ENCODE measurements around the gene ITGAD.
"Not testable (repeated sequence)": the region's sequence is repeated elsewhere in the genome, so short reads cannot be mapped to it uniquely, and the experiment has no call there.

The ITGAD gene

DNA sequence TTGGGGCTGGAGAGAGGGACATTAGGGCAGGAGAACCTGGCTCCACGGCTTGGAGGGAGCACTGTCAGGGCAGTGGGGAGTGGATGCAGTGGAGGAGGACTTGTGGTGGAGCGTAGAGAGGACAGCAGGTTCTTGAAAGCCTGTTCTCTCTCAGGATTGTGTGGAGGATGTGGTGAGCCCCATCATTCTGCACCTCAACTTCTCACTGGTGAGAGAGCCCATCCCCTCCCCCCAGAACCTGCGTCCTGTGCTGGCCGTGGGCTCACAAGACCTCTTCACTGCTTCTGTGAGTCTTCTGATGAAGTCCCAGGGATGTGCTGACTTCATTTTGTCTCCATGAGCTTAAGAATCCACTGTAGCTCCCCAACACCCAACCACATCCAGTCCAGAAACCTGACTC, 21.6 kb downstream of the ITGAD start:
- no peak overlapping the region for H3K4me3 ChIP-seq (ENCODE audit: insufficient read depth, low read depth, low read length)

DNA sequence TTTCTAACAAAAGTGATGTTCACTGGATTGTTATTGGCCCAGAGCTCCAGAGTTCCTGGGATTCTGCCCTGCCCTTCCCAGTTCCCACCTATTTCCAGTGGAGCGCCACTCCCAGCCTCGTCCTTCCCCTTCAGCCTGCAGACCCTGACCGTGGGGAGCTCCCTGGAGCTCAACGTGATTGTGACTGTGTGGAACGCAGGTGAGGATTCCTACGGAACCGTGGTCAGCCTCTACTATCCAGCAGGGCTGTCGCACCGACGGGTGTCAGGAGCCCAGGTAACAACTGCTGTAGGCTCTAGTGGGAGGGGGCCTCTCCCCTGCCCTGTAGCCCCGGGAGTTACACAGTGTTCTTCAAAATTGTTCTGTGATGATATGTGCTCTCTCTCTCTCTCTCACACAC, 23.2 kb downstream of the ITGAD start:
- 85 to 89% methylated on average over 11 of the region's 11 CpGs for WGBS, 2 experiments
- H3K36me3 ChIP-seq (ENCODE audit: control insufficient read depth, insufficient read depth, low read length): no peaks in the 10 kb centered on the region
- no peaks in the 10 kb centered on the region for H3K27me3 ChIP-seq (ENCODE audit: control insufficient read depth, insufficient read depth, low read length, poor library complexity, severe bottlenecking)
- no peak overlapping the region for H3K27ac ChIP-seq (ENCODE audit: insufficient read depth, low read depth, low read length, poor library complexity, severe bottlenecking)
- H3K4me3 ChIP-seq (ENCODE audit: insufficient read depth, low read depth, low read length): no peak overlapping the region
- no peaks in the 10 kb centered on the region for H3K9me3 ChIP-seq (ENCODE audit: control insufficient read depth, low read length)
- no peaks in the 10 kb centered on the region for H3K4me1 ChIP-seq (ENCODE audit: control insufficient read depth, insufficient read depth, low read length)

More for the DNA sequence above, 21.6 kb downstream of the ITGAD start:
- no peaks in the 10 kb centered on the region for H3K36me3 ChIP-seq (ENCODE audit: control insufficient read depth, insufficient read depth, low read length)
- H3K27me3 ChIP-seq (ENCODE audit: control insufficient read depth, insufficient read depth, low read length, poor library complexity, severe bottlenecking): no peaks in the 10 kb centered on the region
- no peaks in the 10 kb centered on the region for H3K4me1 ChIP-seq (ENCODE audit: control insufficient read depth, insufficient read depth, low read length)
- no peak overlapping the region for H3K27ac ChIP-seq (ENCODE audit: insufficient read depth, low read depth, low read length, poor library complexity, severe bottlenecking)
- WGBS, 2 experiments: 89 to 90% methylated on average over 4 of the region's 4 CpGs
- no peaks in the 10 kb centered on the region for H3K9me3 ChIP-seq (ENCODE audit: control insufficient read depth, low read length)

DNA sequence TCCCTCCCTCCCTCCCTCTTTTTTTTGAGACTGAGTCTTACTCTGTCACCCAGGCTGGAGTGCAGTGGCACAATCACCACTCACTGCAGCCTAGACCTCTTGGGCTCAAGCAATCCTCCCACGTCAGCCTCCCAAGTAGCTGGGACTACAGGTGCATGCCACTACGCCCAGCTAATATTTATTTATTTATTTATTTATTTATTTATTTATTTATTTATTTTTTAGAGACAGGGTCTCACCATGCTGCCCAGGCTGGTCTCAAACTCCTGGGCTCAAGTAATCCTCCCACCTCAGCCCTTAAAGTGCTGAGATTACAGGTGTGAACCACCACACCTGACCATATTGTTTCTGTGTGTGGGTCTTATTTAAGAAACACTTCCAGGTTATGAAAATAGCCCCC, 23.9 kb downstream of the ITGAD start:
- not testable (repeated sequence) for H3K36me3 ChIP-seq (ENCODE audit: control insufficient read depth, insufficient read depth, low read length); H3K27me3 ChIP-seq (ENCODE audit: control insufficient read depth, insufficient read depth, low read length, poor library complexity, severe bottlenecking)
- WGBS, 2 experiments: 67 to 89% methylated on average over 1 of the region's 2 CpGs

DNA sequence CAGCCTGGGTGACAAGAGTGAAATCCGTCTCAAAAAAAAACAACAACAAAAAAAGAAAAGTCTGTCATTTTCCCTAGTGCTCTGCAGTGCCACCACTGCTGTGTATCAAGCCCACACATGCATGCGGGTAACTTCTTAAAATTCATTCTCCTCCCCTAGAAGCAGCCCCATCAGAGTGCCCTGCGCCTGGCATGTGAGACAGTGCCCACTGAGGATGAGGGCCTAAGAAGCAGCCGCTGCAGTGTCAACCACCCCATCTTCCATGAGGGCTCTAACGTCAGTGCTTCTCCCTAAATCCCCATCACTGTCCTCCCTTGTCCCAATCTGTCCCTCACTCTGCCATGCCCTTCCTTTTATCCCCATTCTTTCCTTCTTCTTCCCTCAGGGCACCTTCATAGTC, 24.8 kb downstream of the ITGAD start:
- no peaks in the 10 kb centered on the region for H3K9me3 ChIP-seq (ENCODE audit: control insufficient read depth, low read length)
- no peak overlapping the region for H3K27ac ChIP-seq (ENCODE audit: insufficient read depth, low read depth, low read length, poor library complexity, severe bottlenecking)
- H3K36me3 ChIP-seq (ENCODE audit: control insufficient read depth, insufficient read depth, low read length): no peaks in the 10 kb centered on the region
- H3K4me3 ChIP-seq (ENCODE audit: insufficient read depth, low read depth, low read length): no peak overlapping the region
- no peaks in the 10 kb centered on the region for H3K4me1 ChIP-seq (ENCODE audit: control insufficient read depth, insufficient read depth, low read length)
- 92 to 95% methylated on average over 5 of the region's 5 CpGs for WGBS, 2 experiments
- no peaks in the 10 kb centered on the region for H3K27me3 ChIP-seq (ENCODE audit: control insufficient read depth, insufficient read depth, low read length, poor library complexity, severe bottlenecking)

More for the DNA sequence above, 23.9 kb downstream of the ITGAD start:
- H3K4me3 ChIP-seq (ENCODE audit: insufficient read depth, low read depth, low read length); H3K27ac ChIP-seq (ENCODE audit: insufficient read depth, low read depth, low read length, poor library complexity, severe bottlenecking); H3K9me3 ChIP-seq (ENCODE audit: control insufficient read depth, low read length); H3K4me1 ChIP-seq (ENCODE audit: control insufficient read depth, insufficient read depth, low read length): not testable (repeated sequence)

DNA sequence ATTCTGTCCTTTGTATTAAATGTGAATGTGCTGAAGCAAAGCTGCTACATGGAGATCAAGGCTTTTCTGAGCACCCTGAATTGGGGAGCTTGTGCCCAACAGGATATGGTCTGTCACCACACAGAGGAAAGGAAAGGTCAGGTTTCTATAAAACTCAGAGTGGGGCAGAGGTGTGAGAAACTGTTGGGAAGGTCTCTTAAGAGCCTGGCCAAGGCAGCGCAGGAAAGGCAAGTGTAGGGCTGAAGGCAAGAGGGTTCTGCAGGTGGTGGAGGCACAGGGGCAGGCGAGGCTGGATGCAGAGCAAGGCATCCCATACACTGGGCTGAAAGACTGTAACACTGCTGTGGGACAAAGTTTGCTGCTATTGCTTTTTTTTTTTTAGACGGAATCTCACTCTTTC, 26.9 kb downstream of the ITGAD start:
- Histone ChIP-seq H3K9me3 (ENCODE audit: control insufficient read depth, low read length) (no peaks in the 10 kb centered on the region), H3K4me1 (ENCODE audit: control insufficient read depth, insufficient read depth, low read length) (no peaks in the 10 kb centered on the region), H3K27me3 (ENCODE audit: control insufficient read depth, insufficient read depth, low read length, poor library complexity, severe bottlenecking) (no peaks in the 10 kb centered on the region), H3K4me3 (ENCODE audit: insufficient read depth, low read depth, low read length) (no peak overlapping the region), H3K27ac (ENCODE audit: insufficient read depth, low read depth, low read length, poor library complexity, severe bottlenecking) (no peak overlapping the region), H3K36me3 (ENCODE audit: control insufficient read depth, insufficient read depth, low read length) (no peaks in the 10 kb centered on the region)
- WGBS, 2 experiments: 90 to 91% methylated on average over 3 of the region's 3 CpGs

DNA sequence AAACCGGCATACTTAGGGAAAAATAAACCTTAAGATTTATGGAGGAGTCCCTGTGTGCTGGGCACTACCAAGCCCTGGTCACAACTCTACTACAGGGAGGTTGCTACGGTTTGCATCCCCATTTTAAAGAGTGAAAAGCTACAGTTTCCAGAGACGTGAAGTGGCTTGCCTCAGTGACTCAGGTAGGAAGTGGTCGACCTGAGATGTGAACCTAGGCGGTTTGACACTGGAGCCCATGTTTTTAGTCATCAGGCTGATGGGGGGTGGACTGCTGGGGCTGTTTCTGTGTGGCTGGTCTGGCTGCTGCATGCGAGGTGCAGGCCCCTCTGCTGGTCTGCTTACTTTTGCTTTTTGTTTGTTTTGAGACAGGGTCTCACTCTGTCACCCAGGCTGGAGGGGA, 28.5 kb downstream of the ITGAD start:
- no peaks in the 10 kb centered on the region for H3K9me3 ChIP-seq (ENCODE audit: control insufficient read depth, low read length)
- no peaks in the 10 kb centered on the region for H3K4me1 ChIP-seq (ENCODE audit: control insufficient read depth, insufficient read depth, low read length)
- 87 to 88% methylated on average over 6 of the region's 6 CpGs for WGBS, 2 experiments
- no peak overlapping the region for H3K4me3 ChIP-seq (ENCODE audit: insufficient read depth, low read depth, low read length)
- H3K27me3 ChIP-seq (ENCODE audit: control insufficient read depth, insufficient read depth, low read length, poor library complexity, severe bottlenecking): no peaks in the 10 kb centered on the region
- no peak overlapping the region for H3K27ac ChIP-seq (ENCODE audit: insufficient read depth, low read depth, low read length, poor library complexity, severe bottlenecking)
- H3K36me3 ChIP-seq (ENCODE audit: control insufficient read depth, insufficient read depth, low read length): no peaks in the 10 kb centered on the region

DNA sequence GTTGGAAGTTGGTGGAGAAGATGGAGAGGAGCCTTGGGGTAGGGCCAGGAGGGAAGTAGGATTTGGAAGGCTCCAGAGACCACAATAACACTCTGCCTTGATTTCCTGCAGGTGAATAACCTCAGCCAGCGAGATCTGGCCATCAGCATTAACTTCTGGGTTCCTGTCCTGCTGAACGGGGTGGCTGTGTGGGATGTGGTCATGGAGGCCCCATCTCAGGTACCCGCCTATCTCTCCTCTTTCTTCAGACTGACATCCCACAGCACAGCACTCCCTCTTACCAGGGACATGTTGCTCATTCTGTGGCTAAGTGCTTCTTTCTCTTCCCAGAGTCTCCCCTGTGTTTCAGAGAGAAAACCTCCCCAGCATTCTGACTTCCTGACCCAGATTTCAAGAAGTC, 30.1 kb downstream of the ITGAD start:
- H3K4me1 ChIP-seq (ENCODE audit: control insufficient read depth, insufficient read depth, low read length): no peaks in the 10 kb centered on the region
- H3K27ac ChIP-seq (ENCODE audit: insufficient read depth, low read depth, low read length, poor library complexity, severe bottlenecking): no peak overlapping the region
- H3K4me3 ChIP-seq (ENCODE audit: insufficient read depth, low read depth, low read length): no peak overlapping the region
- H3K9me3 ChIP-seq (ENCODE audit: control insufficient read depth, low read length): no peaks in the 10 kb centered on the region
- H3K27me3 ChIP-seq (ENCODE audit: control insufficient read depth, insufficient read depth, low read length, poor library complexity, severe bottlenecking): no peaks in the 10 kb centered on the region
- H3K36me3 ChIP-seq (ENCODE audit: control insufficient read depth, insufficient read depth, low read length): no peaks in the 10 kb centered on the region
- WGBS, 2 experiments: 93 to 94% methylated on average over 3 of the region's 3 CpGs

DNA sequence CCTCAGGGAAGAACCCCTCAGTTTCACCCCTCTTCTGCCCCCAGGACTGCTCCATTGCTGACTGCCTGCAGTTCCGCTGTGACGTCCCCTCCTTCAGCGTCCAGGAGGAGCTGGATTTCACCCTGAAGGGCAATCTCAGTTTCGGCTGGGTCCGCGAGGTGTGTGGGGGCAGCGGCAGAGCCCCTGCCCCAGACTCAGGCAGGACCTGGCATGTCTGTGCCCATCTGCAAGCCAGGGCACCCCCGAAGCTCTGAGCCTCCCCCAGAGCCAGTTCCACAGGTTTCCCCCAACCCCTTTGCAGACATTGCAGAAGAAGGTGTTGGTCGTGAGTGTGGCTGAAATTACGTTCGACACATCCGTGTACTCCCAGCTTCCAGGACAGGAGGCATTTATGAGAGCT, 30.7 kb downstream of the ITGAD start:
- H3K27me3 ChIP-seq (ENCODE audit: control insufficient read depth, insufficient read depth, low read length, poor library complexity, severe bottlenecking): no peaks in the 10 kb centered on the region
- 87 to 89% methylated on average over 11 to 12 of the region's 12 CpGs for WGBS, 2 experiments

DNA sequence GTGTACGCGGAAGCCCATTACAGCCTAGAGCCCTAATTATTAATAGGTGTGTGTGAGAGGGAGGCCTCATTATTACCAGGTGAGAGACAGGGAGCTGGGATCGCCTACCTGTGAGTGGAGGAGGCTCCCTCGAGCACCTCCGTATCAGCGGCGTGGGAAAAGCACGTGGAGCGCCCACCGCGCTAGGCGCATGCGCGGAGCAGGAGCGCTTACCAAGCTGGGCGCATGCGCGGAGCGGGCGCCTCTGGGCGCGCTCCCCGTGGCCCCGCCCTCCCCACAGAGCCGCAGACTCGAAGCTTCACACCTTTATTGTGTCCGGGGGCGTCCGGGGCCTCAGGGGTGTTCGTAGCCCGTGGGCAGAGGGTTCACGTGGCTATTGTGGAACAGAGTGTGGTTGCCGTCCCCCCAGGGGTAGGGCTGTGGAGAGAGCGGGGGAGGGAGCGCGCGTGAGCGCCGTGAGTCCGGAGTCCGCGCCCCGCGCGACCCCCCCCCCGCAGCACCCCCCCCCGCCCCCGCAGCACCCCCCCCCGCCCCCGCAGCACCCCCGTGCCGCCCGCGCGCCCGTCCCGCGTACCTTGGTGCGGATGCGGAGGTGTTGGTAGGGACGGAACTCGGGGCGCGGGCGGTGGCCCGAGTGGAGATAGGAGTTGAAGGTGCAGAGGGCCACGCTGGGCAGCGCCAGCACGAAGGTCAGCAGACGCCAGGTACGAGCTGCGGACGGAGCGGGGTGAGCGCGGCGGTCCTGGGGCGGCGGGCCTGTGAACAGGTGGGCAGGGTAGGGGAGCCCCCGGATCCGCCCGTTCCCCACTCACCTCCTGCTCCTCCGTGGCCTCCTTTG, 34.5 kb downstream of the ITGAD start:
- Histone ChIP-seq H3K27me3 (ENCODE audit: control insufficient read depth, insufficient read depth, low read length, poor library complexity, severe bottlenecking) (no peaks in the 10 kb centered on the region), H3K4me3 (ENCODE audit: insufficient read depth, low read depth, low read length) (no peak overlapping the region), H3K27ac (ENCODE audit: insufficient read depth, low read depth, low read length, poor library complexity, severe bottlenecking) (no peak overlapping the region), H3K4me1 (ENCODE audit: control insufficient read depth, insufficient read depth, low read length) (peaks cover 3% of the 10 kb centered on the region), H3K9me3 (ENCODE audit: control insufficient read depth, low read length) (no peaks in the 10 kb centered on the region), H3K36me3 (ENCODE audit: control insufficient read depth, insufficient read depth, low read length) (no peaks in the 10 kb centered on the region)
- 93 to 94% methylated on average over 70 to 77 of the region's 83 CpGs for WGBS, 2 experiments

More for the DNA sequence above, 30.7 kb downstream of the ITGAD start:
- no peaks in the 10 kb centered on the region for H3K4me1 ChIP-seq (ENCODE audit: control insufficient read depth, insufficient read depth, low read length)
- no peak overlapping the region for H3K4me3 ChIP-seq (ENCODE audit: insufficient read depth, low read depth, low read length)
- H3K27ac ChIP-seq (ENCODE audit: insufficient read depth, low read depth, low read length, poor library complexity, severe bottlenecking): no peak overlapping the region
- no peaks in the 10 kb centered on the region for H3K9me3 ChIP-seq (ENCODE audit: control insufficient read depth, low read length)
- no peaks in the 10 kb centered on the region for H3K36me3 ChIP-seq (ENCODE audit: control insufficient read depth, insufficient read depth, low read length)

DNA sequence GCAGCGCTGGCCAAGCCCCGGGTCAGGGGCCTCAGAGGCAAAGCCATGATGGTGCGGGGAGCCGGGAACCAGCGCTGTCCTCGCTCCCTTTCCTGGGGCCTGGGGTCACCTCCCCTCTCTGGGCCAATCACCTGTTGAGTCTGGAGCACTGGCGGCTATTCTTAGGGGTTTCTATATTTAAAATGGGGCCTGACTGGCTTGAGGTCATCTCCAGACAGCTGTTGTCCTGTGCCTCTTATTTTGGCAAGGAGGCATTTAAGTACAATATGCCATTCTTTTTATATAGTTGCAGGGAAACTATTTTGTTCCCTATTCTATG, 35.1 kb downstream of the ITGAD start, which contains the start of gene COX6A2:
COX6A2 (minus strand) TSS at position 82 of the 319 bp plus-strand sequence; CDS start at position 47, 35 bp downstream.
- Histone ChIP-seq H3K27ac (ENCODE audit: insufficient read depth, low read depth, low read length, poor library complexity, severe bottlenecking) (no peak within 1 kb of the TSS), H3K4me3 (ENCODE audit: insufficient read depth, low read depth, low read length) (no peak within 1 kb of the TSS), H3K9me3 (ENCODE audit: control insufficient read depth, low read length) (no peaks in the 10 kb centered on the region), H3K36me3 (ENCODE audit: control insufficient read depth, insufficient read depth, low read length) (no peaks in the 10 kb centered on the region), H3K27me3 (ENCODE audit: control insufficient read depth, insufficient read depth, low read length, poor library complexity, severe bottlenecking) (no peaks in the 10 kb centered on the region), H3K4me1 (ENCODE audit: control insufficient read depth, insufficient read depth, low read length) (peaks cover 3% of the 10 kb centered on the region)
- 93 to 96% methylated on average over 7 of the region's 7 CpGs for WGBS, 2 experiments

Measured in ectodermal cell (in vitro differentiated cells).